ENCODE measurements around the gene SRSF8.

- no peak for TF ChIP-seq CTCF (IDR thresholded peaks at IDR 0.05)
- no peak for TF ChIP-seq EP300 (IDR thresholded peaks at IDR 0.05)
- no peak for TF ChIP-seq POLR2A (IDR thresholded peaks at IDR 0.05; ENCODE audit: low read depth)
- TF ChIP-seq POLR2AphosphoS5 (IDR thresholded peaks at IDR 0.05), result no peak
These were observed 20.3 kb downstream of the SRSF8 start for GRCh38 chr11:95086836-95087570.
